ENCODE results near the gene PPP2R2B. TPM values are rescaled to one million over a fixed set of nuclear protein-coding genes. Genes with fewer than 3 reads are reported as not detected.

The PPP2R2B gene
- polyA plus RNA-seq, 1 donor (not counting 4 experiments of a cell fraction or from before 2014, with no cell fraction given), result 0.33 TPM

DNA sequence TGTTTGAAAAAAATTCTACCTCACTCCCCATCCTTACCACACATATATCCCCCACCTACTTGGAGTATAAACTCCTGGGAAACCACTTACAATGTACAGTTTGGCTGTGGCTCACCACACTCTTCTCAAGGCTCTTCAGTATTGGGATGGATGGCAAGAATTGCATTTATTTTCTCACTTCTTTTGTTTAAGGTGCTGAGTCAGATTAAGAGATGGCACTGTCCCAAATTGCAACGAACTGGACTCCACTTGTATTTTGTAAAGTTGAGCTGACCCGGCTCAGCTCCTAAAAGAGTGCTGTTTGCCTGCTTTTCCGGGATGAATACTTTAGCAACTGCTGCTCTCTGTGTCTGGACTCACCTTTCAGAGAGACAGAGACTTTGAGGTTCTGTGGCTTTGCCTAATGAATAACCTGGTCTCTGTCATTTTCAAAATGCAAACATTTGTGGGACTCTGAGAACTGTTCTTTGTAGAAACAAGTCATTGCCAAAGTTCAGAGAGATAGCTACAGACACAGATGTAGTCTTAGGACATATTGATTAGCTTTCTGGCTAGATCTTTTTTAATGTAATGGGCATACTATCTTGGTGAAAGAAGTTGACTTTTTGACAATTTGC lies 42.2 kb downstream of the PPP2R2B start:
- no peaks in the 10 kb centered on the region for H3K9me1 ChIP-seq (ENCODE audit: control insufficient read depth, extremely low read depth, insufficient read depth, low read length)
- H3K4me2 ChIP-seq (ENCODE audit: control insufficient read depth, extremely low read depth, insufficient read depth, low read depth, low read length), result no peak overlapping the region
- FAIRE-seq (no peak), DNase-seq (ENCODE audit: low read depth, low spot score) (no peak)
- no peaks in the 10 kb centered on the region for H4K20me1 ChIP-seq (ENCODE audit: control insufficient read depth, extremely low read depth, insufficient read depth, low read length)
- H3K4me3 ChIP-seq (ENCODE audit: control insufficient read depth in 2 of 3, extremely low read depth in 1 of 3, insufficient read depth in 2 of 3, low read depth in 1 of 3, low read length in 3 of 3), result no peak overlapping the region
- H3K27me3 ChIP-seq (ENCODE audit: control insufficient read depth, extremely low read depth, insufficient read depth, low read length), result no peaks in the 10 kb centered on the region
- TF ChIP-seq, protein P1, sequence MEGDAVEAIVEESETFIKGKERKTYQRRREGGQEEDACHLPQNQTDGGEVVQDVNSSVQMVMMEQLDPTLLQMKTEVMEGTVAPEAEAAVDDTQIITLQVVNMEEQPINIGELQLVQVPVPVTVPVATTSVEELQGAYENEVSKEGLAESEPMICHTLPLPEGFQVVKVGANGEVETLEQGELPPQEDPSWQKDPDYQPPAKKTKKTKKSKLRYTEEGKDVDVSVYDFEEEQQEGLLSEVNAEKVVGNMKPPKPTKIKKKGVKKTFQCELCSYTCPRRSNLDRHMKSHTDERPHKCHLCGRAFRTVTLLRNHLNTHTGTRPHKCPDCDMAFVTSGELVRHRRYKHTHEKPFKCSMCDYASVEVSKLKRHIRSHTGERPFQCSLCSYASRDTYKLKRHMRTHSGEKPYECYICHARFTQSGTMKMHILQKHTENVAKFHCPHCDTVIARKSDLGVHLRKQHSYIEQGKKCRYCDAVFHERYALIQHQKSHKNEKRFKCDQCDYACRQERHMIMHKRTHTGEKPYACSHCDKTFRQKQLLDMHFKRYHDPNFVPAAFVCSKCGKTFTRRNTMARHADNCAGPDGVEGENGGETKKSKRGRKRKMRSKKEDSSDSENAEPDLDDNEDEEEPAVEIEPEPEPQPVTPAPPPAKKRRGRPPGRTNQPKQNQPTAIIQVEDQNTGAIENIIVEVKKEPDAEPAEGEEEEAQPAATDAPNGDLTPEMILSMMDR (optimal IDR thresholded peaks at IDR 0.05 in 1 of 3, IDR thresholded peaks at IDR 0.05 in 1 of 3, conservative IDR thresholded peaks at IDR 0.05 in 1 of 3; ENCODE audit: extremely low read depth in 1 of 3, insufficient read depth in 2 of 3, low read length in 3 of 3), result no peak
- no peak for TF ChIP-seq EZH2 (IDR thresholded peaks at IDR 0.05; ENCODE audit: low read length)
- dilution Hi-C loops (cut with MboI; ENCODE audit: extremely low pct_ligation_motif_present, low sequenced_read_pairs), result no loop called here
- no peaks in the 10 kb centered on the region for H3K36me3 ChIP-seq (ENCODE audit: control insufficient read depth in 2 of 2, extremely low read depth in 1 of 2, insufficient read depth in 2 of 2, low read length in 2 of 2)
- no peaks in the 10 kb centered on the region for H3K79me2 ChIP-seq (ENCODE audit: control insufficient read depth, insufficient read depth, low read length)
- H3K9ac ChIP-seq (ENCODE audit: control insufficient read depth, extremely low read depth, insufficient read depth, low read length), result no peak overlapping the region
- H3K9me3 ChIP-seq (ENCODE audit: control insufficient read depth, low read depth, low read length), result no peaks in the 10 kb centered on the region
- H3K27ac ChIP-seq (ENCODE audit: control insufficient read depth, insufficient read depth, low read length), result no peak overlapping the region
- no peak overlapping the region for H2AFZ ChIP-seq (ENCODE audit: control insufficient read depth, low read length)
- H3K4me1 ChIP-seq (ENCODE audit: control insufficient read depth, extremely low read depth, insufficient read depth, low read length), result no peaks in the 10 kb centered on the region

DNA sequence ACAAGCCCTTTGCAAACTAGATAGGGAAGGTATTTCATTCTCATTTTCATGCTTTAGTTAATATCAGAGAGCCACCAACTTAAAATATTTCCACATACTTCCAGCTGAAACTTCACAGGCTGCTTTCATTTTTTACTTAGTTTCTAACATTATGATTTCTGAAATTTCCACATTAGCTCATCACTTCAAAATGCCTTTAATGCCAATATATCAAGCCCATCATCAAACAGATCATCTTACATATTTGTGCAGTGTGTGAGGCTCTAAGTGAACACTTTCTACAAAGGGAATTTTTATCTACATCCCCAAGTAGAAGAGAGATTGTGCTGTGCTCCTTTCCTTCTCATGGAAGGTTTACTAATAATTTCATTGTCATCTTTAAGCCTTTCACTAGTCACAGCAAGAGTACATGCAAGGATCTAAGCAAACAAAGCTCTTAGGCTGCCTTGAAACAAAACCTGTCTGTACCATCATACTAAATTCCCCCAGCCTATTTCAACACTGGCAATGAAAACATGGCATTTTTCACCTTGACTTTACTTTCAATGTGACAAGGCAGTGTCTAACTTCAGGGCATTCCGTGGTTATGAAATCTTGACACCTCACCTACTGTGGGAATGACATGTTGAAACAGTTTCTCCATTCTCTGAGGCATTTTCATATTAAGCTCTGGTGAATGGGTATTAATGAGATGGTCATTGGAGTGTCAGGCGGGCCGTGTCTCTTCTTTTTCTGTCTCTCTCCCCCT lies 45.4 kb downstream of the PPP2R2B start:
- H3K4me2 ChIP-seq (ENCODE audit: control insufficient read depth, extremely low read depth, insufficient read depth, low read depth, low read length), result no peak overlapping the region
- H4K20me1 ChIP-seq (ENCODE audit: control insufficient read depth, extremely low read depth, insufficient read depth, low read length), result no peaks in the 10 kb centered on the region
- TF ChIP-seq EZH2 (IDR thresholded peaks at IDR 0.05; ENCODE audit: low read length), result no peak
- TF ChIP-seq, protein P1 (optimal IDR thresholded peaks at IDR 0.05 in 1 of 3, IDR thresholded peaks at IDR 0.05 in 1 of 3, conservative IDR thresholded peaks at IDR 0.05 in 1 of 3; ENCODE audit: extremely low read depth in 1 of 3, insufficient read depth in 2 of 3, low read length in 3 of 3), result no peak
- no peak overlapping the region for H3K9ac ChIP-seq (ENCODE audit: control insufficient read depth, extremely low read depth, insufficient read depth, low read length)
- no peaks in the 10 kb centered on the region for H3K36me3 ChIP-seq (ENCODE audit: control insufficient read depth in 2 of 2, extremely low read depth in 1 of 2, insufficient read depth in 2 of 2, low read length in 2 of 2)
- DNase-seq (ENCODE audit: low read depth, low spot score) (no peak), FAIRE-seq (no peak)
- no peaks in the 10 kb centered on the region for H3K9me3 ChIP-seq (ENCODE audit: control insufficient read depth, low read depth, low read length)
- dilution Hi-C loops (cut with MboI; ENCODE audit: extremely low pct_ligation_motif_present, low sequenced_read_pairs), result no loop called here
- no peaks in the 10 kb centered on the region for H3K27me3 ChIP-seq (ENCODE audit: control insufficient read depth, extremely low read depth, insufficient read depth, low read length)
- no peak overlapping the region for H3K4me3 ChIP-seq (ENCODE audit: control insufficient read depth in 2 of 3, extremely low read depth in 1 of 3, insufficient read depth in 2 of 3, low read depth in 1 of 3, low read length in 3 of 3)
- H3K27ac ChIP-seq (ENCODE audit: control insufficient read depth, insufficient read depth, low read length), result no peak overlapping the region
- H3K79me2 ChIP-seq (ENCODE audit: control insufficient read depth, insufficient read depth, low read length), result no peaks in the 10 kb centered on the region
- no peaks in the 10 kb centered on the region for H3K4me1 ChIP-seq (ENCODE audit: control insufficient read depth, extremely low read depth, insufficient read depth, low read length)
- no peaks in the 10 kb centered on the region for H3K9me1 ChIP-seq (ENCODE audit: control insufficient read depth, extremely low read depth, insufficient read depth, low read length)
- no peak overlapping the region for H2AFZ ChIP-seq (ENCODE audit: control insufficient read depth, low read length)
